ENCODE data around the gene MAPRE3.

GRCh38 chr2:27074738-27075565 is 104.5 kb downstream of the MAPRE3 start:
- no peak for TF ChIP-seq CTCF (conservative IDR thresholded peaks at IDR 0.05)
- TF ChIP-seq ZFX (IDR thresholded peaks at IDR 0.05) = no peak

All from C4-2B (cell line).